Stimulated activated naive B cell treated with anti-CD40 and anti-IgM and Interleukin-4, amounts not matched to agents 10 μg/mL and 1 μg/mL and 100 μg/mL, for 72 hours (primary cell): Measurements from ENCODE around the gene OR2S2.
A peak's percentile ranks its signal among the peaks of the same experiment; 100 is the strongest.

Source experiments
- ATAC-seq, 2 donors: fragments of 150-1000 bp; cut with Tn5 transposase; replicated peaks; 2 replicates each; pipeline ENCODE4 v1.10.0; 2021; ENCODE audit warnings: moderate library complexity in 1 of 2
- DNase-seq: peaks from one replicate; pipeline ENCODE4 v3.0.0; 2021
- H3K27ac Mint-ChIP-seq: one replicate; pipeline ENCODE4 v1.8.0; 2022; ENCODE audit warnings: mild to moderate bottlenecking, mixed read lengths
- H3K27me3 Mint-ChIP-seq, 2 donors: one replicate each; pipeline ENCODE4 v1.8.0; 2022; ENCODE audit warnings: mixed read lengths in 2 of 2
- H3K36me3 Mint-ChIP-seq, 2 donors: one replicate each; pipeline ENCODE4 v1.8.0; 2022; ENCODE audit warnings: mixed read lengths in 2 of 2, mild to moderate bottlenecking in 1 of 2
- H3K4me1 Mint-ChIP-seq, 2 donors: one replicate each; pipeline ENCODE4 v1.8.0; 2022; ENCODE audit warnings: mixed read lengths in 2 of 2, mild to moderate bottlenecking in 1 of 2
- H3K4me3 Mint-ChIP-seq, 2 donors: one replicate each; pipeline ENCODE4 v1.8.0; 2022; ENCODE audit warnings: mild to moderate bottlenecking in 2 of 2, mixed read lengths in 2 of 2, moderate library complexity in 1 of 2
- H3K9me3 Mint-ChIP-seq, 2 donors: one replicate each; pipeline ENCODE4 v1.8.0; 2022; ENCODE audit warnings: mixed read lengths in 2 of 2, mild to moderate bottlenecking in 1 of 2

OR2S2 gene

DNA sequence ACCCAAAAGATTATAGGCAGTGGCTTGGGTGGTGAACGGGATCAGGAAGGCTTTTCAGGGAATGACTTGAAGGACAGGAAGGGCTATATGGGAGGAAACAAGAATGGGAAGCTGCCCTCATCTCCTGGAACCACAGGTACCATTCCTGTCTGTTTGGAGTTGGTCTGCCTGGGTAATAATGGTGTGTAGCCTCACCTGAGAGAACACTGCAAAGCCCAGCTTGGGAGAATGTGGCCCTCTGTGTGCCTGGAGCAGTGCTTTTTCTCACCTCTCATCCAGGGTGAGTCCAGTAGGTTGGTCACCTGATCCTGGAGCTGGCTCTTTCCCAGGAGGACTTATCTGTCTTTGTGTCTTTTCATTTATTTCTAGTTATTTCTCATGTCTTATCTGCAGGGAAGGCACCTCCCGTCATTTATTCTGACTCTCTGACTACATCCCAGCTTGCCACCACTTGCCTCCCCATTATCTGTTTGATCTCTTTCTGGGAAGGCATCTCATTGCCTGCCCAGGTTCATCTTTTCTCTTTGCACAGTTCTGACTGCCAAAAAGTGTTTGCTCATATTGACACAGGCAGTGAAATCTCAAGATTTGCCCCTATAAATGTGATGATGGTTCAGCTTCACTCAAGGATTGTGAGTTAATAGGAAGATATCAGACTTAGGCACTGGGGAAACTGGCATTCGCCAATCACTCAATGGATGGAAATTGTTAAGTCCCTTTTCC is 22.5 kb upstream of the OR2S2 start:
- Mint-ChIP-seq H3K27me3 (peaks cover 25 to 29% of the 10 kb centered on the region in 2 donors), H3K9me3 (peaks cover 5 to 6% of the 10 kb centered on the region in 2 donors), H3K4me1 (peaks cover 13% of the 10 kb centered on the region in 2 donors), H3K4me3 (no peak overlapping the region), H3K36me3 (peaks cover 2 to 7% of the 10 kb centered on the region in 2 donors), H3K27ac (no peak overlapping the region)
- ATAC-seq (no peak), DNase-seq (no peak)

DNA sequence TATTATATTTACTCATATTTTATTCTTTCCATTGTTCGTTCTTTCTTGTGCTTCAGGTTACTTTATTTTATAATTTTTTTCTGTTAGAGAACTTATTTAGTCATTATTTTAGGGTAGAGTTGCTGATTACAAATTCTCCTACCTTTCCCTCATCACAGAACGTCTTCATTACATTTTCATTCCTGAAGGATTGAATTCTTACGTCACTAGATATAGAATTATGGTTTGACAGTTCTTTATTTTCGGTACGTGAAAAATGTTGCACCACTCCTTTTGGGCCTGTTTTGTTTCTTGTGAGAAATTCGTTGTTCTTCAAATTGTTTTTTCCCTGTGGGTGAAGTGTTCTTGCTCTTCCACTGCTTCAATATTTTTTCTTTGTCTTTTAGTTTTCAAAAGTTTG is 20.8 kb upstream of the OR2S2 start:
- DNase-seq = no peak
- Mint-ChIP-seq H3K4me3 (no peak overlapping the region), H3K4me1 (peaks cover 13% of the 10 kb centered on the region in 2 donors), H3K9me3 (peaks cover 14 to 17% of the 10 kb centered on the region in 2 donors), H3K36me3 (peaks cover 7 to 19% of the 10 kb centered on the region in 2 donors), H3K27me3 (peaks cover 30 to 36% of the 10 kb centered on the region in 2 donors), H3K27ac (no peak overlapping the region)
- no peak for ATAC-seq

DNA sequence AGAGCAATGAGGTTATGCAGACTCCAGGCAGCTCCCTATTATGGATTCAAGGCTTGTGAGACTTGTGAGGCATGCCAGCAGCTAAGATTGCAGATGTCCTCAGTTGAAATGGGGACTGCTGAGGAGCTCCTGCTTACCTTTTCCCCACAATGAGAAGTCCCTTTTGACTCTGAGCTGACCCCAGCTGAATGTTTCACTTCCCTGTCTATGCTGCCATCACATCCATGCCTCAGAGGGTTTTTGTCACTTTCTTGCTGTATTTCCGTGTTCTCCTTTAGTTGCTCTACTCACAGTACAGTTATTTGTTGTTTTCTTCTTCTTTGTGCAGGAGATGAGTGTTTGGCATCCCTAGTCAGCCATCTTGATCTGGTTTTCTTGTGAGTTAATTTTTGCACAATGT is 18.8 kb upstream of the OR2S2 start:
- H3K4me1 Mint-ChIP-seq = peaks cover 15 to 25% of the 10 kb centered on the region in 2 donors
- peak; percentile 47 for DNase-seq
- H3K36me3 Mint-ChIP-seq = peaks cover 7 to 22% of the 10 kb centered on the region in 2 donors
- H3K4me3 Mint-ChIP-seq = no peak overlapping the region
- H3K27ac Mint-ChIP-seq = no peak overlapping the region
- peak; percentile 100 for ATAC-seq
- peaks cover 16 to 17% of the 10 kb centered on the region in 2 donors for H3K9me3 Mint-ChIP-seq
- H3K27me3 Mint-ChIP-seq = peaks cover 37 to 48% of the 10 kb centered on the region in 2 donors

DNA sequence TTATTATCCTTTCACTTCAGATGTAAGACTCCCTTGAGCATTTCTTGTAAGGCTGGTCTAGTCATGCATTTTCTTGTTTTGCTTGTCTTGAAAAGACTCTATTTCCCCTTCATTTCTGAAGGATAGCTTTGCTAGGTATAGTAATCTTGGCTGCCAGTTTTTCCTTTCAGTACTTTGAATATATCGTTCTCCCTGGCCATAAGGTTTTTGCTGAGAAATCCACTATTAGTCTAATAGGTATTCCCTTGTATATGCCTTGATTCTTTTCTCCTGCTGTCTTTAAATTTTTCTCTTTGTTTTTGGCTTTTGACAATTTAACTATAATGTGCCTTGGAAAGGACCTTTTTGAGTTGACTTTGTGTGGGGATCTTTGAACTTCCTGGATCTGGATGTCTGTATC is 16.8 kb upstream of the OR2S2 start:
- Mint-ChIP-seq H3K36me3 (peaks cover 7 to 23% of the 10 kb centered on the region in 2 donors), H3K9me3 (peaks cover 17% of the 10 kb centered on the region in 2 donors), H3K4me3 (no peak overlapping the region), H3K4me1 (peaks cover 15 to 26% of the 10 kb centered on the region in 2 donors), H3K27ac (no peak overlapping the region), H3K27me3 (peaks cover 43 to 51% of the 10 kb centered on the region in 2 donors)
- DNase-seq = no peak
- no peak for ATAC-seq

DNA sequence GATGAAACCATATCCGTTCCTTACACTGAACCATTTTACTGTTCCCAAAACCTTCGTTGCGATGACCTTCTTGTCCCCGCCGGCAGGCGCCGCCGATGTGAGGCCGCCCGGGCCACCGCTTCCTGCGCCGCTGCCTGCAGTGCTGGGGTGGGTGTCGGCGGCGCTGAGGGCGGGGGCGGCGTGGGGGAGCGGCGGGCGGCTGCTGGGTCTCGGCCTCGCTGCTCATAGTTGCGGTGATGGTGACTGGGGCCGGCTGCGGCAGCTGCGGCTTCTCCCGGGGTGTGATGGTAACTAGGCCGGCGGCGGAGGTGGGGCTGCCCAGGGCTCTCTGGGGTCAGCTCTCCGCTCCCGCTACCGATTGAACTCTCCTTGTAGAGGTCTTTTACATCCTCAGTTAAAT is 14.1 kb upstream of the OR2S2 start:
- Mint-ChIP-seq H3K9me3 (peaks cover 17% of the 10 kb centered on the region in 2 donors), H3K4me3 (peak overlapping the region; percentile 18 to 63), H3K27ac (no peak overlapping the region), H3K4me1 (peaks cover 14 to 25% of the 10 kb centered on the region in 2 donors), H3K27me3 (peaks cover 54 to 72% of the 10 kb centered on the region in 2 donors), H3K36me3 (peaks cover 7 to 23% of the 10 kb centered on the region in 2 donors)
- no peak for DNase-seq
- no peak for ATAC-seq

DNA sequence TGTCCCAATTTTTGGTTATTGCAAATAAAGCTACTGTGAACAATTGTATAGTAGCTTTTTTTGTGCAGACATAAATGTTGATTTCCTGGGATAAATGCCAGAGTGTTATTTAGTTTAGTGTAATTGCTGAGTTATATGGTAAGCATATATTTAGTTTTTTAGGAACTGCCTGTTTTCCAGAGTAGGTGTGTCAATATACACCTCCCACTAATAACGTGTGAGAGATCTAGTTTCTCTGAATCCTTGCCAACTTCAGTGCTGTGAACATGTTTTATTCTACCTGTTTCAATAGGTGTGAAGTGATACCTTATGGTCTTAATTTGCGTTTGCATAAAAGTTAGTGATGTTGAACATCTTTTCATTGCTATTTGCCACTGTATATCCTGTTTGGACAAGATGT is 9.1 kb upstream of the OR2S2 start:
- no peak overlapping the region for H3K27ac Mint-ChIP-seq
- H3K27me3 Mint-ChIP-seq = peaks cover 49 to 50% of the 10 kb centered on the region in 2 donors
- DNase-seq = no peak
- H3K4me1 Mint-ChIP-seq = peaks cover 0 to 3% of the 10 kb centered on the region in 2 donors
- peaks cover 0 to 4% of the 10 kb centered on the region in 2 donors for H3K36me3 Mint-ChIP-seq
- H3K4me3 Mint-ChIP-seq = no peak overlapping the region
- H3K9me3 Mint-ChIP-seq = peaks cover 0 to 3% of the 10 kb centered on the region in 2 donors
- no peak for ATAC-seq

DNA sequence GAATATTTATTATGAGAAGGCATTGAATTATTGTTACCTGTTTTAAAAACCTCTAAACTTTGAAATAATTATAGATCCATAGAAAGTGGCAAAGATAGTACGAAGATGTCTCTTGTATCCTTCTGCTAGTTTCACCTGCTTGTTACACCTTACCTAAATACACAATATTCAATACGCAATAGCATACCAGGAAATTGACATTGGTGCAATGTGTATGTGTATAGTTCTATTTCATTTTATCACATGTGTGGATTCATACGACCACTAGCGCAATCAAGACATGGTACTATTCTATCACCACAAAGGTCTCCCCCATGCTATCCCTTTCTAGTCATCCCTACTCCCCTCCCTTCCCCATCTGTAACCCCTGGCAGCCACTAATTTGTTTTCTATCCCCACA is 8.5 kb upstream of the OR2S2 start:
- ATAC-seq (no peak), DNase-seq (no peak)
- H3K9me3 Mint-ChIP-seq = no peaks in the 10 kb centered on the region
- no peak overlapping the region for H3K4me3 Mint-ChIP-seq
- H3K4me1 Mint-ChIP-seq = no peaks in the 10 kb centered on the region
- peaks cover 43 to 44% of the 10 kb centered on the region in 2 donors for H3K27me3 Mint-ChIP-seq
- H3K27ac Mint-ChIP-seq = no peak overlapping the region
- no peaks in the 10 kb centered on the region for H3K36me3 Mint-ChIP-seq

DNA sequence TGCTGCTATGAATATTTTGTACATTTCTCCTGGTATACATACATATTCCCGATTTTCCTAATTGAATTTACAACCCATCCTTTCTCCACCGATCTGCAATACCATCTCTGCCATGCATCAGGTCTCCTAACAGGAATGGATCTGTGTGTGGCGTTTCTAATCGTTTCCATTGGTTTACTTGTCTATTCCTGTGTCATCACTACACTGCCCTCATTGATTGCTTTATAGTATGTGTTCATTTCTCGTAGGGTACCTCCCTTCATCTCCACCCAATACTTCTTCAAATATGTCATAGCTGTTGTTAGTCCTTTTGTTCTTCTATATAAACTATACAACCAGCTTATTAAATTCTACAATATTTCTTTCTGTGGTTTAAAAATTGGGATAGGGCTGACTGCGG is 7.1 kb upstream of the OR2S2 start:
- H3K36me3 Mint-ChIP-seq = no peaks in the 10 kb centered on the region
- peaks cover 45 to 49% of the 10 kb centered on the region in 2 donors for H3K27me3 Mint-ChIP-seq
- H3K27ac Mint-ChIP-seq = no peak overlapping the region
- no peak overlapping the region for H3K4me3 Mint-ChIP-seq
- DNase-seq (no peak), ATAC-seq (no peak)
- no peaks in the 10 kb centered on the region for H3K9me3 Mint-ChIP-seq
- H3K4me1 Mint-ChIP-seq = no peaks in the 10 kb centered on the region

DNA sequence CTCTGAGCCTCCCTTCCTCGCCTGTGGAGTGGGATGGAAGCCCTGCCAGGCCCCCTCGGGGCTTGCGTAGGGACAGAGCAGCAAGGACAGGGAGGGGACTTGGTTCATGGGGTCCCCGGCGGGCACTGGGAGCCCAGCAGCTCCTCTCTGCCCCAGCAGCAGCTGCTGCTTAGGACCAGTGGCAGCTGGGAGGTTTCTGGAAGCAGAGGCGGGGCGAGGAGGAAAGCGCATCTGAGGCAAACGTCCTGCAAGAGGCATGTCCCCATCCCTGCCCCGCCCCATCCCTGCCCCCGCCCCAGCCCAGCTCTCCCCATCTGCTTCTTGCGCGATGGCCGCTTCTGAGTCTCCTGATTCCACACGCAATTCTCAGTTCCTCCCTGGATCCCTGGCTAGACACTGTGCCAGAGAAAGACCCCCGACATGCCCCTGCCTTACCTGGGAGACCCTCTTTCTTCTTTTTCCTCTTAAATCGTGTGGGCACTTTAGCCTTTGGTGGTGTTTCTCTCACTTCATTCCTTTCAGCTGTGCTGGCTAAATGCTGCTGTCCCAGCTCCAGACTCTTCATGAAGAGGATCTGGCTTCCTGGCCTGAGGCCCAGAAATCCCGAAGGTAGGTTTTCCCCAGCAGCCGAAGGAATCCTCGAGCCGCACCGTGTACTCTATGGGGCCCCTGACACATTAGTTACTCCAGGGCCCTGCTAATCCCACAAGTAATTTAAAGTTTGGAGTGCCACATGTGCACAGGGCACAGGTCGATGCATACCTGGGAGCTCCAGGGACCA is 4.4 kb upstream of the OR2S2 start:
- Mint-ChIP-seq H3K4me3 (no peak overlapping the region), H3K27me3 (peaks cover 42 to 44% of the 10 kb centered on the region in 2 donors), H3K9me3 (no peaks in the 10 kb centered on the region), H3K36me3 (no peaks in the 10 kb centered on the region), H3K4me1 (no peaks in the 10 kb centered on the region), H3K27ac (no peak overlapping the region)
- ATAC-seq = no peak
- no peak for DNase-seq

DNA sequence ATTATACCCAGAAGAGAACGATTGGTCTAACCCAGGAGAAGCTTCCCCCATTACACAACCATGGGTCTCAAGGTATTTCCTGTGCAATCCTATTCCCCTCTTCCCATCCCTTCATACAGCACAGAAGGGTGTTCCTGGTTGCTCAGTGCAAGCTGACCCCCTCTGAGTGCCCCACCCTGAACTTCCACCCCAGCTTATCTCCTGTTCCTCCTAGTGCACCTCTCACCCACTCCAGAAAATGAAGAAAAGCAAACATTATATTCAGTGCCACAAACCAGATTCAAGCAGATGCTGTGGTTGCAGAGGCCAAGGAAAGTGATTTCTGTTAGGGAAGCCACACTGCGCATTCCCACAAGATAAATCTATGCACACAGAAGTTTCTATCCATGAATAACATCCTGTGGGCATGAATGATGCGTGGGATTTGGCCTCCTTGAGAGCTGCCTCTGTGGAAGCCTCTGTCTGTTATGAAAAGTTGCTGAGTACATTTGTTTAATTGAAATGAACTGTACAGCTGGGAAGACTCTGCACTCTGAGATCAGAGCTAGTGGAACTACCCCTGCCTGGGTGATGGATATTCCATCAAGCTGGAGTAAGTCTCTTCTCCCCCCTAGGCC is 2.2 kb upstream of the OR2S2 start:
- no peak for DNase-seq

DNA sequence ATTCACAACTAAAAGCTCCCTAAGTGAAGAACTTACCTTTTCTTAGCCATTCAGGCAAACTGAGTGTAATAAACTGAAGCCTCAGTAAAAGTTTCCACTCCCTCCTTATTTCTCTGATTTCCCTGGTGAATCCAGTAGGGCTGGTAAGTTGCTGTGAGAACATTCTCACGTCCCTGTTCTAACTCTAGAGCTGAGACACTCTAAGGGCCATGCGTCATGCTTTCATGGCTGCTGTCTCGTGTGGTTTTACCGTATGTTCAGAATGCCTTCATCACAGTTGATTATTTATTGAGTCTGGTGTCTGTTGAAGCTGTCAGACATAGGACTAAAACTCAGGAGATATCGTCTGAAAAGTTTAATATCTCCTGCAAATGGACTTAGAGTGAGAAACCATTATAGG is 1.3 kb downstream of the OR2S2 start:
- H3K27me3 Mint-ChIP-seq = peaks cover 39 to 53% of the 10 kb centered on the region in 2 donors
- H3K9me3 Mint-ChIP-seq = no peaks in the 10 kb centered on the region
- ATAC-seq (no peak), DNase-seq (no peak)
- peaks cover 0 to 2% of the 10 kb centered on the region in 2 donors for H3K4me1 Mint-ChIP-seq
- H3K36me3 Mint-ChIP-seq = no peaks in the 10 kb centered on the region
- H3K27ac Mint-ChIP-seq = no peak overlapping the region
- H3K4me3 Mint-ChIP-seq = no peak overlapping the region

More for the DNA sequence above, 2.2 kb upstream of the OR2S2 start:
- Mint-ChIP-seq H3K4me1 (no peaks in the 10 kb centered on the region), H3K27ac (no peak overlapping the region), H3K4me3 (no peak overlapping the region), H3K36me3 (no peaks in the 10 kb centered on the region), H3K27me3 (peaks cover 37 to 45% of the 10 kb centered on the region in 2 donors), H3K9me3 (no peaks in the 10 kb centered on the region)
- ATAC-seq = no peak

DNA sequence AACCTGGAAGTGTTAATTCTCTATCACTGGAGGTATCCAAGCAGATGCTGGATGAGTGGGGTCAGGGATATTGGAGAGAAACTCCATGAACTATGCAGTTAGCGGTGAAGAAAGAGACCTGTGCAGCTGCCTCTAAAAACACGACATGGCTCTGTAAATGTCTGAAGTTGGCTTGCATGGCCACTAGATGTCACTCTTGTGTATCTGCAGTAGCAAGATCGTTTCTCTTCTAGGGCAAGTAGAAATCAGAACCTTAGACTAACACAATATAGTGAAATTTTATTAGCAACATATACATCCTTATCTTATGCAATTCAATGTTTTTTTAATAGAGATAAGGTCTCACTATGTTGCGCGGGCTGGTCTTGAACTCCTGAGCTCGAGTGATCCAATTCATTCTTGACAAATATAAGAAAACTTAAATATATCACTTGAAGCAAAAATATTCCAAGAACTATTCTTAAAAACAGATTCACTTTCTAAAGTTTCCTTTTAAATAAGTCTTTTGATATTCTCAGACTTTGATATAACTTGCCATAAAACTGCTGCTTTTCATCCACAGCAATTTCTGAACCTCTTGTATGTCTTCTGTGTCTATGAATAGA is 2.9 kb downstream of the OR2S2 start:
- H3K27me3 Mint-ChIP-seq = peaks cover 32 to 44% of the 10 kb centered on the region in 2 donors
- H3K9me3 Mint-ChIP-seq = no peaks in the 10 kb centered on the region
- ATAC-seq (peak; percentile 74 to 82), DNase-seq (peak; percentile 41)
- no peak overlapping the region for H3K27ac Mint-ChIP-seq
- H3K36me3 Mint-ChIP-seq = no peaks in the 10 kb centered on the region
- peaks cover 0 to 2% of the 10 kb centered on the region in 2 donors for H3K4me1 Mint-ChIP-seq
- no peak overlapping the region for H3K4me3 Mint-ChIP-seq

DNA sequence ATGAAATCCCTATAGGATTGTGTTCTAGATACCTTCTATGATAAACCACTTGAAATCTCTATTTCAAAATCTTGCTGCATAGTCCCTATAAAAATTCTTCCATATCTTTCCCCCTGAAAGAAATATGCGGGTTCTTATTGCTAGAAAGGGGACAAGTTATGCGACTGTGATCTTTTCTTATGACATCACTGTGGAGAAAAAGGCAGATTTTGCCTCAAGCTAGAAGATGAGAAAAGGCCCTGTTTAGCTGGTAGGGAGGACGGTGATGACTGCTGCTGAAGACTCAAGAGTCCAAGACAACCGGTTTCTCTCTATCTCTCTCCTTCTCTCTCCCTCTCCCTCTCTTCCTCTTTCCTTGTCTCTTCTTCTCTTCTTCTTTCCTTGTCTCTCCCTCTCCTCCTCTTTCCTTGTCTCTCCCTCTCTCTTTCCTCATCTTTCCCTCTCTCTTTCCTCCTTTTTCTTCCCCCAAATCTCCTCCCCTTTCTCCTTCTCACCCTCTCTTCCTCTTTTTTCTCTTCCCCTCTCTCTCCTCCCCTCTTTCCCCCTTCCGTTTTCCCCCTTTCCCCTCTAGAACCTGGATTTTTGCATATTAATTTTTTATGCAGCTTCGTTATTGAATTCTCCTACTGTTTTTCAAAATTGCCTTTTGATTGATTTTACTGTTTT is 5.3 kb downstream of the OR2S2 start:
- H3K4me3 Mint-ChIP-seq = no peak overlapping the region
- no peak for DNase-seq
- H3K27me3 Mint-ChIP-seq = peaks cover 28 to 30% of the 10 kb centered on the region in 2 donors
- H3K36me3 Mint-ChIP-seq = no peaks in the 10 kb centered on the region
- H3K4me1 Mint-ChIP-seq = peaks cover 0 to 2% of the 10 kb centered on the region in 2 donors
- ATAC-seq = no peak
- no peaks in the 10 kb centered on the region for H3K9me3 Mint-ChIP-seq
- H3K27ac Mint-ChIP-seq = no peak overlapping the region

DNA sequence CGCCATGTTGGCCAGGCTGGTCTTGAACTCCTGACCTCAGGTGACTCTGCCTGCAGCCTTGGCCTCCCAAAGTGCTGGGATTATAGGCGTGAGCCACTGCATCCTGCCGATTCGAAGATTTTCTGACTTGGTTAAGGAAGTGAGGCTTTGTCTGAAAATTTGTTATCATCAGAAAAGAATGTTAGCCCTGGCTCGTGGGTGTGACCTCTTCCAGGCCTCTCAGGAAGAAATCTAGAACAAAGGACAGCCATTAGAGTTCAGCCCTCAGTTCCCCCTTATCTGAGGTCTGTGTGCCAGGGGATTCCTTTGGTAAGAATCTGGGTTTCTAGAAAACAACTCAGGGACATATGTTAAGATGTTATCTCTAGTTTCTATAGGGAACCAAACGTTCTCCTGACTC is 6.2 kb downstream of the OR2S2 start:
- Mint-ChIP-seq H3K9me3 (no peaks in the 10 kb centered on the region), H3K4me1 (peaks cover 0 to 2% of the 10 kb centered on the region in 2 donors), H3K27me3 (peaks cover 18 to 20% of the 10 kb centered on the region in 2 donors), H3K27ac (no peak overlapping the region), H3K36me3 (no peaks in the 10 kb centered on the region), H3K4me3 (no peak overlapping the region)
- ATAC-seq (no peak), DNase-seq (no peak)
